Fibroblast of upper back skin (primary cell): ENCODE results near the gene BPIFB3.
"Not testable (repeated sequence)": the region's sequence is repeated elsewhere in the genome, so short reads cannot be mapped to it uniquely, and the experiment has no call there.

Source experiments
- DNase-seq: peaks from one replicate; pipeline ENCODE4 v3.0.0-alpha.2; 2013

Gene BPIFB3

DNA sequence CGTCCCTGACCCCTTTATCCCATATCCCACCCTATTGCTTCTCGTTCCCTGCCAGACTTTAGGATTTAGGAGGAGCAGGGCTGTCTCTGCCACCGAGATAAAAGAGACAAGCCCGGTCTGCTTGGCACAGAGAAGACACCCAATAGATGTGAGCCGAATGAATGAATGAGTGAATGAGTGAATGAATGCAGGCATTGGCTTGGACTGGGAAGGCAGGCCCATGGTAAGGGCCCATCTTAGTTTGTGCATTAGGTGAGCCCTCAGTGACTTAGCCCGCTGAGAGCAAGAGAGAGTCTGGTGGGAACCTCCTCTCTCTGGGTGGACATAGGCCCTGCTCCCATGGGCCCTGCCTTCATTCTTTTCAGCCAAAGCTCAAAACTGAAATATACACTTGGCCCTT lies 23.1 kb upstream of the BPIFB3 start:
- DNase-seq = no peak

- no peak for DNase-seq
Measured at GRCh38 chr20:33031531-33031930, 22.2 kb upstream of the BPIFB3 start, which contains the start of gene BPIFB6. BPIFB6 (plus strand) TSS chr20:33031648; CDS start chr20:33031648, 0 bp downstream.

- DNase-seq = no peak
Measured at GRCh38 chr20:33032555-33032954, 21.1 kb upstream of the BPIFB3 start.

DNA sequence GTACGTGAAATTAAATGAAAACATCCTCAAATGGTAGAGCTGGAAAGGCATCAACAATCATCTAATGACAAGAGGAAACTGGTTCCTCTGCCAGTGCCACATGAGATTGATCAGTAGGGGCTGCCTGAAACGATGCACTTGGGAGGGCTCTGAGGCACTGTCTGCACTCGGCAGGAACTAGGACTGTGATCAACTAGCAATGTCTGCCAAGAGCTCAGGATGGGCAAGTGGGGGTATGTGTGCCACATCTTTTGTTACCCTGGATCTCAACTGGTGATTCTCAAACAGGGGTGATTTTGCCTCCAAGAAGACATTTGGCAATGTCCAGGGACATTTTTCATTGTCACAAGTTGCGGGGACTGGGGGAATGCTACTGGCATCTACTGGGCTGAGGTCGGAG lies 20.3 kb upstream of the BPIFB3 start:
- no peak for DNase-seq

GRCh38 chr20:33034115-33034514 lies 19.6 kb upstream of the BPIFB3 start:
- DNase-seq = no peak

DNA sequence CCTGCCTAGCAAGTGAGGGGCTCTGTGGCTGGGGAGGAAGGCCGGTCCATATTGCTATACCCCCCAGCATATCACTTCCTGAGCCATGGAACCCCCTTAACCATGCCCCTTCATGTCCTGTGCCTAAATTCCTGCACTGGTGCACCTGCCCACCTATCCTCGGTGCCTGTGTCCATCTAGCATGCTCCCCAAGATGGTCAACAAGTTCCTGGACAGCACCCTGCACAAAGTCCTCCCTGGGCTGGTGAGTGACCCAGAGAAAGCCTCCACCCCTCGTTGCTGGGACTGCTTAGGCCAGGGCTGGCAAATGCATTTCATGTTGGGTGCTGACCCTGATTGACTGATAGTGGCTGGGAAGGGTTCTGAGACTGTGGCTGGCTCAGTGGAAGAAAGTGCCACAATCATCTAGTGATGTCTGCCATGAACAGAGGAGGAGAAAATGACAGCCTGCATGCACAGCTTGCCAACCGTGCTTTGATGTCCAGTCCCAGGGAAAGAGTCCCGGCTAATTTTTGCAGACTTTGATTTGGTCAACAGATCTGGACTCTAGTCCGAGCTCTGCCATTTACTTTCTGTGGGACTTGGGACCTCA lies 18.7 kb upstream of the BPIFB3 start:
- DNase-seq = no peak

DNA sequence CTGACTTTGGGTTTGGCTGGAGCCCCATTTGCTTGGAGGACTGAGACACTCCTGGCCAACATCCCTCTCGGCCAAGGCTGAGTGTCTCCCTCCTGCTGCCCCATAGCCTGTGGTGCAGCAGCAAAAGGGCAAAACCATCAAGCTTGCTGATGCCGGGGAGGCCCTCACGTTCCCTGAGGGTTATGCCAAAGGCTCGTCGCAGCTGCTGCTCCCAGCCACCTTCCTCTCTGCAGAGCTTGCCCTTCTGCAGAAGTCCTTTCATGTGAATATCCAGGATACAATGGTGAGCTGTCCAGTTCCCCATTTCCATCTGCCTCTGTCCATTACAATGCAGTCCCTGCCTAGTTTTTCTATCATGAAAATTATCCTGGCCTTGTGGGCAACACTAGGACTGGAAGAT lies 16.2 kb upstream of the BPIFB3 start:
- no peak for DNase-seq

GRCh38 chr20:33038243-33038642 lies 15.5 kb upstream of the BPIFB3 start:
- no peak for DNase-seq

GRCh38 chr20:33042430-33042829 lies 11.3 kb upstream of the BPIFB3 start:
- no peak for DNase-seq

GRCh38 chr20:33042983-33043730 lies 10.5 kb upstream of the BPIFB3 start:
- DNase-seq = no peak

DNA sequence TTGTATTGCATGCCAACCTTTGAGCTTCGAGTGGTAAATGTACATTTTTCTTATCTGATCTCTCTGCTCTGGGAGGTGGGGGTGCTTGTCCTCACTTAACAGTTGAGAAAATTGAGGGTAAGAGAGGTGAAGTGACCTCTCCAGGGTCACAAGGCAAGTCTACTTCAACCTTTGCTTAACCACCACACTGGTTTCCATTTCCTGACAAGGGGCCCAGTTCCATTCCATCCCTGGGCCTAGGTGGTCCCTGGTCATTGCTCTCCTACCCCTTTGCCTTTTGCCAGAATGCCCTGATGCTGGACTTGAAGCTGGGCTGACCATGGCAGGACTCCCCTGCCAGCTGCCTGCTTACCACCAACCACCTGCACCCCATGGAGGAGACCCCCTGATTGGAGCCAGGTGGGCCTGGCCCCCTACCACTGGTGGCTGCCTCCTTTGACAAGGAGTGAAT lies 9.9 kb upstream of the BPIFB3 start:
- no peak for DNase-seq

GRCh38 chr20:33045129-33045721 lies 8.5 kb upstream of the BPIFB3 start:
- not testable (repeated sequence) for DNase-seq

DNA sequence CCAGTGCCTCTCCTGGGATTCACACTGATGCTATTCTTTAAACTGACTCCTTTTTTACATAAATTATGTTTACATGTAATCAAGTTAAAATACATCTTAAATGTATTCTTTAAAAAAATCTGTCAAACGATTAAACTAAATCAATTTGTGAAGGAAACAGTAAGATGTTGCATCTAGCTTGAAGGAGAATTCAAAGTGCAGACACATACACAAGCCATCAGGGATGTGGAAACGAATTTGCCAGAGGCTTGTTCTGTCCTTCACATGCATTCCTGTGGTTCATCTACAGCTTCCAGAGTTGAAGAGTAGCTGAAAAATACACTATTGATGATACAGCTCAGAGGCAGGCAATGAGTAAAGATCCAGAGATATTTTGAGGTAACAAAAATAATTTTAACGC lies 7.3 kb upstream of the BPIFB3 start:
- no peak for DNase-seq

DNA sequence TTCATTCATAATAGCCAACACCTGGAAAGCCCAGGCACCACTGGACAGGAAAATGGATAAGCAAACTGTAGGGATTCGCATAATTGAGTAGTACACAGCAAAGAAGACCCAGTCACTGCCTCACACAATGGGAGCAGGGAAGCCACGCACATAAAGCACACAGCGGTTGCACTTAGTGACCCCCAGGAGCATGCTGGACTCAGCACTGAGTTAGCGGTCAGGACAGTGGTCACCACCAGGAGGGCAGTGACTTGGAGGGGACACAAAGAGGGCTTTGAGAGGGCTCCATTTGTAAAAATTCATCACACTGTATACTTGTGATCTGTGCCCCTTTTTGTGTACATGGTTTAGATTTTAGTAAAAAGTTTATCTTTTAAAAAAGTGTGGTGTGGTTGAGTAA lies 2.4 kb upstream of the BPIFB3 start:
- no peak for DNase-seq

DNA sequence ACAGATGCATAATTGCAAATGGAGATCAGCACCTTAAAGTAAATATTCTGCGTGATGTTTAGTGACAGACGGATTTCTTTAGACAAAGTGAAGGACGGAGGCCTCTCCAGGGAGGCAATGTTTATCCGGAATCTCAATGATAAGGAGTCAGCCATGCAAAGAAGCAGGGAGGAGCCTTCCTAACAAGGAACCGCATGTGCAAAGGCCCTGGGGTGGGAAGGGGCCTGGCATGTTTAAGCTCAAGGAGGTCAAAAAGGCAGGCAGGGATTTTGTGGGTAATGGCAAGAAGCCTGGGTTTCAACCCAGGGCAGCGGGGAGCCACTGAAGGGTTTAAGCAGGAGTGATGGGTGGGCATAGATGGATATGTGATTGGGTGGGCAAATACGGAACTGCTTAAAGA lies 678 bp downstream of the BPIFB3 start:
- no peak for DNase-seq

DNA sequence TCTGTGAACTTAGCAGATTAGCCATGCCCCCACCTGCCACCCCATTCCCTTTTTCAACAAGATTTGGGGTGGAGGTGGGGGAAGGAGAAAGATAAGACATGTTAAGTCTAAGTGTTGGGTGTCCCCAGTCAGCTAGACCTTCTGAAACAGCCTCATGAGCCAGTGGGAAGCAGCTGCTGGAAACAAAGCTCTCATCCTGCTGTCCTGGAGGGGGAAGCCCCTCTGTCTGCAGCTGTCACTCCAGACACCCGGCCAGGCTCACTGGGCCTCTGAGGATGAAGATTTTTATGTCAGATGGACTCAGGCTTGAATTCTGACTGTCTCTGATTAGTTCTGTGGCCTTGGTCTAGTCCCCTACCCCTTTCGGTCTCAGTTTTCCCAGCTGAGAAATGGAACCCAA lies 1.1 kb downstream of the BPIFB3 start:
- DNase-seq = no peak

DNA sequence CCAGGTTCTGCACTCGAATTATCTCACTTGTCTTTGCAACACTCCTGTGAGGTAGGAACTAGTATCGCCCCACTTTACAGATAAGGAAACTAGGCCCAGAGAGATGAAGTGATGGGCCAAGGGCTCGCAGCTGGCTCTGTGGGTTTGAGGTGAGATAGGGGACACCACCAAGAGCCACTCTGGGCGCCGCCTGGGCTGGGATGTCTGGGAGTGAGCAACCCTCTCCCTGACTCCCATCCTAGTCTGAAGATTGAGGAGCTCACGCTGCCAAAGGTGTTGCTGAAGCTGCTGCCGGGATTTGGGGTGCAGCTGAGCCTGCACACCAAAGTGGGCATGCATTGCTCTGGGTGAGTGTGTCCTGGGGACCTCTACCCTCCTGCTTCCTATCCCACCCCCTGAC lies 5.4 kb downstream of the BPIFB3 start:
- DNase-seq = no peak

DNA sequence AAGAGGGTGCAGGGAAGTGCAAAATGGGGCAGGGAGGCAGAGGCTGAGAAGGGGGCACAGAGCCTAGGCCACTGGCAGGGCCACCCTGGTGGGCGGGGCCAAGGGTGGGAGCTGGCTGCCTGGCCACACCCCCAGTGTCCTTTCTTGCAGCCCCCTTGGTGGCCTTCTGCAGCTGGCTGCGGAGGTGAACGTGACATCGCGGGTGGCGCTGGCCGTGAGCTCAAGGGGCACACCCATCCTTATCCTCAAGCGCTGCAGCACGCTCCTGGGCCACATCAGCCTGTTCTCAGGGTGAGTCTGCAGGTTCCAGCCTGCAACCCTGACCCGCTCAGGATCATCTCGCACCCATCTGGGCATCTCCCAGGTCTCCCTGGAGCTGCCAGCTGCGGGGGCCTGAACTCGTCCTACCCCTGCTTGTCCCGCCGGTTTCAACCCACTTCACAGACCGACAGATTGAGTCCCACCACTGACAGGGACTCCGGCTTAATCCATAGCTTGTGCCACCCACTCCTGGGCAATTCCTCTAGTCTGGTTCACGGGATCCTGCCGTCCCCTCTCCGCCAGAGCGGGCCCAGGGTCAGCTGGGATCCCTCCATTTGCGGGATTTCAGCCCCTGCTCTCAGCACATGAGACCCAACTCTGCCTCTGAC lies 6.2 kb downstream of the BPIFB3 start:
- DNase-seq = no peak

DNA sequence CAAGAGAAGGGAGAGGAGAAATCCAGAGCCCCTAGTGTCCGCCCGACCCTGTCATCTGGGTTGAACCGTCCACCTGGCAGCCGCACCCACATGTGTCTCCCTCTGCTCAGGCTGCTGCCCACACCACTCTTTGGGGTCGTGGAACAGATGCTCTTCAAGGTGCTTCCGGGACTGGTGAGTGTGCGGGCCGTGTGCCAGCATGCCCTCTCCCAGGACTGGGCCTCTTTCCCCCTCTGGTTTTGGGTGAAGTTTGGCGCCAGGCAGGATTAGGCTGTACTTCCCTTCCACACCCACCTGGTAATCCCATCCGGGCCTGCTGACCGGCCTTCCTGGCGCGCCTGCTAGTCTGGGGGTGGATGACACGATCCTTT lies 7.9 kb downstream of the BPIFB3 start:
- no peak for DNase-seq

GRCh38 chr20:33062105-33062824 lies 8.6 kb downstream of the BPIFB3 start:
- no peak for DNase-seq

GRCh38 chr20:33062825-33063149 lies 9.1 kb downstream of the BPIFB3 start:
- no peak for DNase-seq

GRCh38 chr20:33063271-33063670 lies 9.6 kb downstream of the BPIFB3 start:
- no peak for DNase-seq

GRCh38 chr20:33064572-33065287 lies 11.0 kb downstream of the BPIFB3 start:
- no peak for DNase-seq
